HL-60/S4 (cell line): Measurements from ENCODE around the gene SSC4D.

Experiments used
- in situ Hi-C: fragments of 300-500 bp; cut with MboI; formaldehyde crosslinking; loops from 2 replicates; pipeline ENCODE4 v1.14.3; 2022; ENCODE audit warnings: low sequenced_read_pairs

The SSC4D gene

DNA sequence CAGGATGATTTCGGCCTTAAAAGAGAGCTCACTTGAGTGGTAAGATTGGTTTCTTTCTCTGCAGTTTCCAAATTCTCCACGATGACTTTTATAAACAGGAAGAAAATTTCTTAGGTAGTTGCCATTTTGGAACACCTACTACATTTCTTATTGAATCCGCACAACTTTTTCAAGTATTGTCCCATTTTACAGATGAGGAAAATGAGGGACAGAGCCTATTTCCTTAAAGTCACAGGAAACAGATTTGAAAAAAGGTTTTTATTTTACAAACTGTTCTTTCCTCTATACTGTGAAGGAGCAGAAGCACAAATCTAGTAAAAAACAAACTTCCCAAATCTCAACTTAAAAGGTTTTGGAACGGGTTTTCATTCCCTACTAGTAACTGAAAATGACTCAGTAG, 53.4 kb downstream of the SSC4D start:
- in situ Hi-C loops: no loop called here

DNA sequence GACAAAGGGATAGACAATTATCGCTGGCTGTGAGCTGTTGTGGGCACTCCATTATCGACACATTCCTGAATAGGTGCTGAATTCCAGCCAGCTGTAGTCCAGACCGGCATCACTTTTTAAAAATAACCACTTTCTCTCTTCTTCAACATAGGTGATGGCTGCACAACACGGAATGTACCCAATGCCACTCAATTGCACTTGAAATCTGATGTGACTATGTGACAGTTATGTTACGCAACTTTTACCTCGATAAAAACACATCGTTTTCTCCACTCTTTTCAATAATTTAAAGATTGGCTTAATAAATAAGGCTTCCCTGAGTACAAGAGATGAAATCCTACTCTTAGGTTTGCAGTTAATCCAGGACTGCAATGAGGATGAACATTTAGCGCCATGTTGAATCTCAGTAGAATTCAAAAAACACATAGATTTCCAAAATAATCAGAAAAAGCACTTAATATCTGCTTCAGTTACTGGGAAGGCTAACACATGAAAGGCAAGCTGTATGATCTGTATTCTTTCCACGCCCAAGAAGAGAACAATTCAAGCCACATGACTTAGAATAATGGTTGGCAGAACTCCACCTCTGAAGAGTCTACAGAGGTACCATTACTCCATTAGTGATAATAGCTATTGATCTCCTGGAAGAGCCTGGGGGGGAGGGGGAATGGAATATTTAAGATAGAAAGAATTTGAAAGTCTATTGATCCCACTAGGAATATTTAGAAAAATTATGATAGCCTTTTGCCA, 54.3 kb downstream of the SSC4D start:
- in situ Hi-C loops: no loop called here

DNA sequence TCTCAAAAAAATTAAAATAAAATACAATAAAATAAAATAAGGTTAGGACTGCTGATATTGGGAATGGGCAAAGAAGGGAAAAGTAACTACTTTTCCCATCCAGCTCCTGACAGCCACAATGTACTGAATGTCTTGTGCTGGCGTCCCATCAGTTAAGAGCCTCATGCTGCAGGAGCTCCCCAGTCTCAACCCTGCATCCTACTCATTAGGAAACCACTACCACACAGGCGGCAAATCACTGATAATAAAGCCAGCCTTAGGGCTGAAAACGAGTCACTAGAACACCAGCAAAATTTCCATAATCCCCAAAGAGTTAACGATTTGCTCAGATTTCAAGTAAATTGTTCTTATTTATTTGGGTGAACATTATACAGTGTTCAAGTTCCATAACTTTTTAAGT, 55.0 kb downstream of the SSC4D start:
- in situ Hi-C loops: no loop called here

DNA sequence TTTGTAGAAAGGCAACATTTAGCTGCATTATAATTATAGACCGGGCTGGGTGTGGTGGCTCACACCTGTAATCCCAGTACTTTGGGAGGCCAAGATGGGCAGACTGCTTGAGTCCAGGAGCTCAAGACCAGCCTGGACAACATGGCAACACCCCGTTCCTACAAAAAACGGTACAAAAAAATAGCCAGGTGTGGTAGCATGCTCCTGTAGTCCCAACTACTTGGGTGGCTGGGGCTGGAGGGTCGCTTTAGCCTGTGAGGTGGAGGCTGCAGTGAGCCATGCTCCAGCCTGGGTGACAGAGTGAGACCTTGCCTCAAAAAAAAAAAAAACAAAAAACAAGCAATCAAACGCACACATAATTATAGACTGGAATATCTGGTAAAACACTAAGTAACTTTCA, 55.8 kb downstream of the SSC4D start:
- in situ Hi-C loops: no loop called here

DNA sequence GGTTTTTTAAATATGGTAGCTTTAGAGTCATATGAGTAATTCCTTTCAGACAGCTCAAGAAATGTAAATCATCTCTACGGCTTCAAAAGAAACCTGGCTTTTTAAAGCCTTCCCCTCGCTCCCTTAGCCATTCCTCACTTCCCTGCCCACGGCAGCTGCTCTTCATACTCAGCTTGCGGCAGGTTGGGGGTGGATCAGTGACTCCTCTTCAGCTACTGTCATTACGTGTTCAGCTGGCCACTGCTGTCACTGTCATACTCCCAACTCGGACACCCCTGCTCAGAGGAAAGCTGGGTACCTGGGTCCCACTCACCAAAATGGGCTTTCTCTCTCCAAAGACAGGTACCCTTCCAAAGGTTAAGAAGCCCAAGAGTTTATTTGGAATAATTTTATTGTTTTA, 57.3 kb downstream of the SSC4D start:
- in situ Hi-C loops: no loop called here

DNA sequence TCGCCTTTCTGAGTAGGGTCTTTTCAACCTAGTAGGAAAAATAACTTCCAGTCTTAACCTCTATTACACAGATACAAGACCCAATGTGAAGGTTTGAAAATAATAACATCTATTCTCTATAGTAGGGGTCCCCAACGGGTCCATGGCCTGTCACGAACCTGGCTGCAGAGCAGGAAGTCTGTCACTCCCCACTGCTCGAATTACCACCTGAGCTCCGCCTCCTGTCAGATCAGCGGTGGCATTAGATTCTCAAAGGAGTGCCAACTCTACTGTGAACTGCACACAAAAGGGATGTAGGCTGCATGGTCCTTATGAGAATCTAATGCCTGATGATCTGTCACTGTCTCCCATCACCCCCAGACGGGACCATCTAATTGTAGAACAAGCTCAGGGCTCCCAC, 58.1 kb downstream of the SSC4D start:
- in situ Hi-C loops: no loop called here

DNA sequence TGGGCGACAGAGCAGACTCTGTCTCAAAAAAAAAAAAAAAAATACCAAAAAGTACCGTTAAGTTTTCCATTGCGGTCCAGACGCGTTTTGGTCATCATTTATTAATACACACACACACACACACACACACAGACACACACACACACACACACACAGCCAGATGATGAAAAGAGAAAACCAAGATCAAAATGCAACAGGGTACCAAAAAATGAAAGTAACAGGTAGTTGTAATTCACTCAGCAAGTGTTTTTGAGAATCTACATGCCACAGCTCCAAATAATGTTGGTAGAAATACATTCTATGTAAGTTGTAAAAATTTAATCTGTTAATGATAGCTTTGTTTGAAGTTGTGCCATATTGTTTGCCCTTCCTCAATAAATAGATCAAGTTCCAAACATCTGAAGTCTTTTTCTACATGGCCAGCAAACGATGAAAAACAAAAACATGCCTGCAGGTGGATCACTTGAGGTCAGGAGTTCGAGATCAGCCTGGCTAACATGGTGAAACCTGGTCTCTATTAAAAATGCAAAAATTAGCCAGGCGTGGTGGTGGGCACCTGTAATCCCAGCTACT, 60.1 kb downstream of the SSC4D start:
- in situ Hi-C loops: no loop called here

DNA sequence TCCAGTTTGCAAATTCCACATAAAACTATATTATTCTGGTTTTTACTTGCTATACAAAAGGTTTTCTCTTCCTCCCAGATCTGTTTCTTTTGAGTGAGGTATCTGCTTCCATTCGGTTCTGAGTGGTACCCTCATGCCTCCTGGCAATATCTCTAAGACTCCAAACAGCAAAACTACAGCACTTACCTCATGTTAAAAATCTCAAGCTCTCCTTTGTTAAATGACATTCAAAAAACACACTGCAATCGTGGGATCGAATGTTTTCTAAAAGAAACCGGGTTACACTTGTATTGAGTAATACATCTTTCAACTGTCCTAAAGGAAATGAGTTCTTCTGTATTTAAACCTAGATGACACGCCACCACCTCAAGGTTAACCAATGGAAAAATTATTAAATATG, 61.8 kb downstream of the SSC4D start:
- in situ Hi-C loops: no loop called here

DNA sequence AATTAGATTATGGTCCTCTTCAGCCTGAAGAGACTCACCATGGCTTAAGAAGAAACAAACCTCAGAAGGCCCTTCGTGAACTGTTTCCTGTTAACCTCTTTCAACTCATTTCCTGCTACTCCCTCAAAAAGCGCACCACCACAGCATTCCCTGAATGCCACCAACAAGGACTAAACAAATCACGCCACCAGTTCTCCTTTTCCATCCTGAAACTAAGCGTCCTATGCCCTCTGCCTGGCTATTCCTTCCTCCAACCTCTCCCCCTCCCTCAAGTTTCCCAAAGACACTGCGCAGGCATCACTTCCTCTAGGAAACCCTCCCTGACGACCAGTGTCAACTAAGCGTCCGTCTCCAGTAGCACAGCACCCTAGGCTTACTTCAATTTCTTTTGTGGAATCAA, 62.7 kb downstream of the SSC4D start:
- in situ Hi-C loops: no loop called here

DNA sequence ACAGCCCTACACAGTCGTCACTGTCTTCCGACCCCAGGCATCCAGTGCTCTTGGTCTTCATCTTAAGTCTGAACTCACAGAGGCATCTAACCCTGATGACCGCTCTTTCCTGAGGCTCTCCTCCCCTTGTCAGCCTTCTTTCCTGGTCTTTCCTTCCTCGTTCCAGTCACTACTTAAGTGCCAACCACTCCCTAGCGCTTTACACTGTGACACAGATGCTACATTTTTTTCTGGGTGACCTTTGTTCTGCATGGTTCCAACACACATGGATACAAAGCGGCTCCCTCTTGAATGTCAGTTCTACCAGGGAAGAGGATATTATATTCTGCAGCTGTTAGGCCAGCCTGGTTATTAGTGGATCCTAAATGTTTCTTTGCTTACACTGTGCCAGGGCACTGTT, 63.4 kb downstream of the SSC4D start:
- in situ Hi-C loops: no loop called here

DNA sequence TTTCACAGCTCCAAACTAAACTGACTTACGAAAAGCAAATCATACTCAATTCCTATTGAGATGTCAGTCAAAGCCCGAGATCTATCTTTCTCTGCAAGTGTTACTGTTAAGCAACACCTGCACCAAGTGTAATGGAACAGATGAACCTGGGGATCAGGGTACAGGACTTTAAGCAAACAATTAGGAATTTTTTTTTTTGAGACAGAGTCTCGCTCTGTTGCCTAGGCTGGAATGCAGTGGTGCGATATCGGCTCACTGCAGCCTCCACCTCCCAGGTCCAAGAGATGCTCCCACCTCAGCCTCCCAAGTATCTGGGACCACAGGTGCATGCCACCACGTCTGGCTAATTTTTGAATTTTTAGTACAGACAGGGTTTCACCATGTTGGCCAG, 65.6 kb downstream of the SSC4D start:
- in situ Hi-C loops: no loop called here

DNA sequence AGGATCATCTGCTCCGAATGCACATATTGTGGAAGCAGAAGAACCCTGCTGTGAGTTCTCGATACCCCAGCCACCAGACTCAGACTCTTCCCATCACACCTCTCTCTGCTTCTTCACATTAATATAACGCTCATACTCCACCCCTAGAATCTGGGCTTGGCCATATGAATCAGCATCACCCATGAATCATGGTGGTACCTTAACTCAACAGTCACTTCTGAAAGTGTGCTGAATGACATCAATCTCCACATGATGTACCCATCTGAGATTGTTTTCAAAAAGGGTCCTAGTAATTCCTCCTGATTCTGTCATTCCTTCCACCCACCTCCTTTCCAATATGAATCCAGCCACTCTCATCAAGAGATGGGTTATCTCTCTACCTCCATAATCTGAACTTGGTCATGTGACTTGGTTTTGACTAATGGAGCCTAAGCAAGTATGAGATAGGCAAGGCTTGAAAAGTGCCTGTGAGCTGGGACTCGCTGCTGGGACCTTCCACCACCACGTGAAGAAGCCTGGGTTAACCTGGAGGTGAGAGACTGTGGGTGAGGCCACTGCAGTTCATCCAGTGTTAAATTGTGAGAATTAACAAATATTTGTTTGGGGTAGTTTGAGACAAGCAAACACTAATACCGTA, 66.1 kb downstream of the SSC4D start:
- in situ Hi-C loops: no loop called here

DNA sequence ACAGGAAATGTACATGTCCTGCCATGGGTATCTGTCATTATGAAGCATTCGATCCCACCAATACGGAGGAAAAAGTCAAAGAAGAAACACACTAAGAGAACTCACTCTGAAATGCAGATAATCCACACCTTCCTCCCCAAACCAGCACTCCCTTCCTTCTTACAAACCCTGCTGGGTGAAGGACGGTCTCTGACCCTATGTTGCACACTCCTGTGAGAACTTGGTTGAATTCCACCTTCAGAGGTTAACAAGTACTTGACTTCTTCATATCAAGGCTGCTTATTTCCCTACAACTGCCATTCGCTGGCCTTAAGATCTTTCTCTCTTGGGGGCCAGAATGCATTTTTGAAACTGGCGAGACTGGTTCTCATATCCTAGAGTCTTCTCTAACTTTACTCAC, 67.3 kb downstream of the SSC4D start:
- in situ Hi-C loops: no loop called here

DNA sequence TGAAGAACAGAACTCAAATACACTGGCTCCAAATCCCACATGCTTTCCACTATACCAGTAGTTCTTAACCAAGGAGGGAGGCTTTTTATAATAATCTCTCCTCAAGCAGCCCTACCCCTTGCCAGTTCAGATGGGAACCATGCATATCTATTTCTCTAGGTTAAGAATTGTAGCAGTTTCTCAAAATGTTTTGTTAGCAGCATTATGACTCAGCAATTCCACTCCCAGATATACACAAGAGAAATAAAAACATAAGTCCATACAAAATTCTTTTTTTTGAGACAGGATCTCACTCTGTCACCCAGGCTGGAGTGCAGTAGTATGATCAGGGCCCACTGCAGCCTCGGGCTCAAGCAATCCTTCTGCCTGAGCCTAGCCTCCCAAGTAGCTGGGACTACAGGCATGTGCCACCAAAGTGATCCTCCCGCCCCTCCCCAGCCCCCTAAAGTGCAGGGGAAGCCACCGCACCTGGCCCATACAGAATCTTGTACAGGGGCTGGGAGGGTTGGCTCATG, 68.8 kb downstream of the SSC4D start:
- in situ Hi-C loops: no loop called here
